ENCODE measurements around the gene MKI67.
"Not testable (repeated sequence)": the region's sequence is repeated elsewhere in the genome, so short reads cannot be mapped to it uniquely, and the experiment has no call there.

The MKI67 gene

GRCh38 chr10:128149267-128150014 is 23.2 kb upstream of the MKI67 start:
- no peak for DNase-seq

- DNase-seq = no peak
Observed at GRCh38 chr10:128147669-128148068, 21.4 kb upstream of the MKI67 start.

DNA sequence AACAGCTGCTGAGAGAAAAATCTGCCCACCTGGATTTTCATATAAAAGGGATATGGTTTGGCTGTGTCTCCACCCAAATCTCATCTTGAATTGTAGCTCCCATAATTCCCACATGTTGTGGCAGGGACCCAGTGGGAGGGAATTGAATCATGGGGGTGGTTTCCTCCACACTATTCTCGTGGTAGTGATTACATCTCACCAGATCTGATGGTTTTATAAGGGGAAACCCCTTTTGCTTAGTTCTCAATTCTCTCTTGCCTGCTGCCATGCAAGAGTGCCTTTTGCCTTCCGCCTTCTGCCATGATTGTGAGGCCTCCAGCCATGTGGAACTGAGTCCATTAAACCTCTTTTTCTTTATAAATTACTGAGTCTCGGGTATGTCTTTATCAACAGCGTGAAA is 20.8 kb upstream of the MKI67 start:
- DNase-seq = no peak

- DNase-seq = no peak
Observed at GRCh38 chr10:128144547-128144946, 18.3 kb upstream of the MKI67 start.

DNA sequence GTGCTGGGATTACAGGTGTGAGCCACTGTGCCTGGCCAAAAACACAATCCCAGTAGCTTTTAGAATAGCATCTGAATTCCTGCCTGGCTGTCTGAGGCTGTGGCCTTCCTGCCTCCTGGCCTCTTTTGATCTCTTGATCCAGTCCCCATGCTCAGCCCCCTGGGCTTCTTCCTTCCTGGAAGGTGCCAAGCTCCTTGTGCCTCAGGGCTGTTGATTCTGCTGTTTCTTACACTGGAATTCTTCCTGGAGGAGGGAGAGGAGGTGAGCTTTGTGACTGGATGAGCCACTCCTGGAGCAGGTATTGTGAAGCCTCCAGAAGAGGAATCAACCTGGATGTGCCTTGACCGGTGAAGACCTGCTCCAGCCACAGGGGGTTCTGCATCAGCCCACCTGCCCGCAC is 17.3 kb upstream of the MKI67 start:
- no peak for DNase-seq

DNA sequence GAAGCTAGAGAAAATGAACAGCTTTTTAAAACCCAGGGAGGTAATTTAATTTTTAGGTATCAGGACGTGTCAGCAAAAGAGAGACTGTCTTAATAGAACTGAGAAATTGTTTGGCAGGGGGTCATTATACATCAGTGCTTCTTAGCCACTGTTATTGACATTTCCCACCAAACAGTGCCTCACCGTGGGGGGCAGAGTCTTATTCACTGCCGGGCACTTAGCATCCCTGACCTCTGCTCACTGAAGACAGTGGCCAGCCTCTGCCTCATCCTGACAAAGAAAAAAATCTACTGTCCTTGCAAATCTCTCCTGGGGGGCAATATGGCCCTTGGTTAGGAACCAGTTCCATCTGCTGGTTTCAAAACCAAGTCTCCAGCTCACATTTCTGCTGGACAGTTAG is 14.2 kb upstream of the MKI67 start:
- DNase-seq = no peak

- not testable (repeated sequence) for DNase-seq
Observed at GRCh38 chr10:128138429-128138828, 12.2 kb upstream of the MKI67 start.

DNA sequence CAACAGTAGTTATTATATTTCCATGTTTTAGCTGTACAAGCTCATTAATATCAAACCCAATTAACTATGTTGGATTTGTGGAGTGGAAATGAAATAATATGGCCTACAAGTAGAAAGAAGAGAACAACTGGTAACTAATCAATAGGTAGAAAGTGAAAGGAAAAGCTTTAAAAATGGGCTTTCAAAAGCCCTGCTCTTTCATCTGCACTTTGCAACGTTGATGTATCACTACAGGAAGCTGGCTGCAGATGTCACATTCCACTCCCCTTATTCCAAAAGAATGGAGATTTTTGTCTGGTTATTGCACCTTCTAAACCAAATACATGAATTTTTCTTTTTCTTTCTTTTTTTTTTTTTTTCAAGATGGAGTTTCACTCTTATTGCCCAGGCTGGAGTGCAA is 11.7 kb upstream of the MKI67 start:
- no peak for DNase-seq

GRCh38 chr10:128130051-128130450 is 3.8 kb upstream of the MKI67 start:
- DNase-seq = no peak

- DNase-seq = no peak
Observed at GRCh38 chr10:128128582-128128981, 2.4 kb upstream of the MKI67 start.

DNA sequence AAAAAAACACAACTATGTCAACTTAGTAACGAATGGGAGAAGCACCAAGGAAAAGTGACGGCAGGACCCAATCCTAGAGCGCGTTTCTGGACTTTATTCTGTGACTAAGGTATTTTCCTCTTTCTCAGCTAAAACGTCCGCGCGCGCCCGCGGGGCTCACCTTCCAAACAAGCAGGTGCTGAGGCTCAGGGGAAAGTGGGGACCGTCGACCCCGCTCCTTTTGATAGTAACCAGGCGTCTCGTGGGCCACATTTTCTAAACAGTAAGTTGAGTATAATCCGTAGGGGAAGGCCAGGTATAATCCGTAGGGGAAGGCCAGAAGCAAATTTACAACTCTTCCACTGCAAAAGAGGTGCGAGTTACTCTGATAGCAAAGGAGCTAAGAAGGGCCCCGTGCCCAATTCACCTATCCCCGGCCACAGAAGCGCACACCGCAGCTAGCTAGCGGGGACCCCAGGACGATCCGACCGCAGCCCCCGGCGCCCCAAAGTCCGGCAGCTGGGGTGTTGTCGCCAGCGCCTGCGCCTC is 743 bp downstream of the MKI67 start:
- peak; percentile 45 for DNase-seq

- DNase-seq = peak; percentile 24
Observed at GRCh38 chr10:128124813-128125403, 1.3 kb downstream of the MKI67 start.

- no peak for DNase-seq
Observed at GRCh38 chr10:128123846-128124245, 2.4 kb downstream of the MKI67 start.

GRCh38 chr10:128122931-128123330 is 3.3 kb downstream of the MKI67 start:
- DNase-seq = no peak

DNA sequence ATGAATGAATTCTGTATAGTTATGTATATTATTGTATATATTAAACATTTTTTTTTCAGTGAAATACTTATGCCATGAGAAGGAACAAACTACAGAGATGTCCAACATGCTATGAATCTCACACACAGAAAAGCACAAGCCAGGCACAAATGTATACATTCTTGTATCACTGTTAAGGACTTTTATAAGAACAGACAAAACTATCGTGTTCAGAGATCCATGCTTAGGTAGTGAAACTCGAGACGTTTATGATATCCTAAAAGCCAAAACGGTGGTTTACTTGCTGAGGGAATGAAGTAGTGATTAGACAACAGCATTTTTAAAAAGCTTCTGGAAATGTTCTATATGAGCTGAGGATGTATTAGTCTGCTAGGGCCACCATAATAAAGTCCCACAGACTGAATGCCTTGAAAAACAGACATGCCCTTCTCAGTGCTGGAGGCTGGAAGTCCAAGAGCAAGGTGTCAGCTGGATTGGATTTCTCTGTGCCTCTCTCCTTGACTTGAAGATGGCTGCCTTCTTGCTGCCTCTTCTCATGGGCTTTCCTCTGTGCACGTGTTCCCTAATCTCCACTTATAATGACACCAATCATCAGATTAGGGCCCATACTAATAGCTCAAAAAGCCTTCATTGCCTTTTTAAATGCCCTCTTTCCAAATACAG is 4.3 kb downstream of the MKI67 start:
- DNase-seq = no peak

DNA sequence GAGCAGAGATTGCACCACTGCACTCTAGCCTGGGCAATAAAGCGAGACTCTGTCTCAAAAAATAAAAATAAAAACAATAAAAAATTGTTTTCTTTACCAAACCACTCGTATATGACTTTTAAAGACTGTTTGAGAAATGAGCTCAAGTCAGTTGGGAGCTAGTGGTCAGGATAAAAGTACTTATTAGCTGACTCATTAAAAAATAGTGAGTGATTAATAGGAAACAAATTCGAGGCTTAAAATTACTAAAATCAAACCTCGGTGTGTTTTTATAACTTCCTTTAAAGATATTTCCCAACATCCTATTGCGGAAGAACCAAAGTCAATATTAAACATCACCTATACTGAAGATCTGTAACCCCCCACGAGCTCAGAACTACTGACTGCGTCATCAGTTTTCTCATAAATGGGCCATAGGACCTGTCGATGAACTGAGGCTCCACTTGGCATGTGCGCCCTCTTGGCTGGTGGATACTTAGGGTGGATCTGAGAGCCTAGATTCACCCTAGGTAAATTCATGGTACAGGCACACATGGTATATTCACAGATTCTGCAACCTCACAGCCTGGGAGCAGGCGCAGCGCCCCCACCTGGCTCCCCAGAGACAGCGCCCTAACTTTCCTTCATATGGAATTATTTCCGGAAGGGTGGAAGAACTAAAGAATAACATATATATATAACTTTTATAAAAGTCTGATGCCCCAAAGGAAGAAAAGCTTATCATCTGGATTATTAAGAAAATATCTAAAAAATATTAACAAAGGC is 9.2 kb downstream of the MKI67 start:
- DNase-seq = peak; percentile 7

DNA sequence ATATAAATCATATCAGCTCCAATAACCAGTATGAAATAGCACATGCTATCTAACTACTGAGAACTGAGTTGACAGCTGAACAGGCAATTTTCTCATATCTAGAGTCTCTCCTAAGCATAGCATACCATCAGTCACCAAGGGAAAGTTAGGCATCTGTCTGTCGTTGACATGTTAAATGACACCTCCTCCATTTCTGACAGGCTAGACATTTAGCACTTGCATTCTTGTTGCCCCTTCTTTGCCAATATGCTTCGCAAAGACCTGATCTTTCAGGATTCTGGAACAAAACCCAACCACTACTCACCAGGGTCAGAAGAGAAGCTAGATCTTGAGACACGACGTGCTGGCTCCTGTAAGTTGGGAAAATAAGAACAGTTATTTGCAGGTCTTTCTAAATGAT is 10.0 kb downstream of the MKI67 start:
- no peak for DNase-seq

DNA sequence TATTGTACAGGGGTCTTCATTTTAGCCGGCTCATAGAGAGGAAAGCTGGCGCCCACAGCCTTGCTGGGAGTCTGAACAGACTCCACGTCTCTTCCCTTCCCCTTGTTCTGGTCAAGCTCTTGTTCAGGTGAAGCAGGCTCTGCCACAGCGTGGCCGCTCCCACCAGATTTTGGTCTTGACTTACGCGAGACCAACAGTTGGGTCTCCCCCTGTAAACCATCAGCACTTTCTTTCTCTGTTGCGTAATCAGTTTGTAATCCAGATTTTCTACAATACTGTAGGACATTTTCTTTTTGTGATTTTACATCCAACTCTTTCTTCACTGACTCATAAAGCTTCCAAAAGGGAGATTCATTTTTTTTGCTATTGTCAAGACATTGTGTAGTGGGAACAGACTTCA is 10.9 kb downstream of the MKI67 start:
- no peak for DNase-seq

- DNase-seq = no peak
Observed at GRCh38 chr10:128114901-128115300, 11.3 kb downstream of the MKI67 start.

- no peak for DNase-seq
Observed at GRCh38 chr10:128113026-128113425, 13.2 kb downstream of the MKI67 start.

- DNase-seq = no peak
Observed at GRCh38 chr10:128111696-128112095, 14.5 kb downstream of the MKI67 start.

- DNase-seq = no peak
Observed at GRCh38 chr10:128110339-128110738, 15.9 kb downstream of the MKI67 start.

GRCh38 chr10:128109707-128110106 is 16.5 kb downstream of the MKI67 start:
- no peak for DNase-seq
